Muscle layer of colon (tissue), 2 donors: Measurements from ENCODE around the gene GLUD1.
"Not testable (repeated sequence)": the region's sequence is repeated elsewhere in the genome, so short reads cannot be mapped to it uniquely, and the experiment has no call there.

Source experiments
- H3K27ac ChIP-seq: one replicate; pipeline ENCODE4 v1.7.0; 2013; ENCODE audit warnings: low read depth, mild to moderate bottlenecking, low read length, moderate library complexity
- H3K27me3 ChIP-seq, 2 donors: one replicate each; pipeline ENCODE4 v1.7.0; 2013; ENCODE audit warnings: low read length in 2 of 2, mild to moderate bottlenecking in 2 of 2; ENCODE audit not compliant: insufficient read depth in 2 of 2, control insufficient read depth in 1 of 2
- H3K36me3 ChIP-seq: one replicate; pipeline ENCODE4 v1.7.0; 2013; ENCODE audit warnings: mild to moderate bottlenecking, low read length; ENCODE audit not compliant: insufficient read depth
- H3K4me1 ChIP-seq: one replicate; pipeline ENCODE4 v1.7.0; 2013; ENCODE audit warnings: mild to moderate bottlenecking, low read length; ENCODE audit not compliant: insufficient read depth
- H3K4me3 ChIP-seq, 2 donors: one replicate each; pipeline ENCODE4 v1.7.0; 2013; ENCODE audit warnings: low read length in 2 of 2, low read depth in 1 of 2, mild to moderate bottlenecking in 1 of 2, moderate library complexity in 1 of 2
- H3K9ac ChIP-seq: one replicate; pipeline ENCODE4 v1.7.0; 2013; ENCODE audit warnings: low read length
- H3K9me3 ChIP-seq: one replicate; pipeline ENCODE4 v1.7.0; 2013; ENCODE audit warnings: mild to moderate bottlenecking, low read length
- donor health status: abdominal sarcoma.
- donor health status: Adenocarcinoma of cecum.

Gene GLUD1

DNA sequence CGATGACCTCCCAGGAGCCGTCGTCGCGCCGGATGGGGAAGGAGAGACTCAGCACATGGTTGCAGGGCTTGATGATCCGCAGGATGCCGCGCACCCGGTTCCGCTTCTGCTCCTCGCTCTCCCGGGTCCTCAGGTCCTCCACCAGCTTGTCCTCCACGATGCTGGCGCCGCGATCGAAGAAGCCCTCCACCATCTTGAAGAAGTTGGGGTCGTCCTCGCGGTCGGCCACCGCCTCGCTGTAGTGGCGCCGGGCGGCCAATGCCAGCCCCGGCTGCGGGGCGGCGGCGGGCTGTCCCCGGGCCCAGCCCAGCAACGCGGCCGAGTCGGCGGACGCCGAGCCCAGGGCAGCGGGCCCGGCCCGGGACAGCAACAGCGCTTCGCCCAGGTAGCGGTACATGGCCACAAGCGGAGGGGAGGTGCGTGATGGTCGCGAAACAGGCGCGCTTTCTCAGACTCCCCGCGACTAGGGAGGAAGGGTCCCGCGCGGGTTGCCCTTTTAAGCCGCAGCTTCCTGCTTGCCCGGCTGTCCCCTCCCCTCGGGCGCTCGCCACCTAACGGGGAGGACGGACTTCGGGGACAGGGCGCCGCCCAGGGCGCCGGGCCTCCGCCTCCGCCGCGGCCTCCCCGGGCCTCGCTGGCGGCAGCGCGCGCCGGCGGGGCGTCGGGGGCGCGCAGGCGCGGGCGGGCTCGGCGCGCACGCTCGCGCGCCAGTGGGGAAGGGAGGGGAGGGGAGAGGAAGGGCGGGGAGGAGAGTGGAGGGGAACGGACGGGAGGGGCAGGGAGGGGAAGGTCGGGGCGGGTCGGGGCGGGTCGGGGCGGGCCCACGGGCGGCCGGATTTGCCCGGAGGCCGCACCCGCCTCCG, at the start of gene GLUD1, which contains the start of gene SHLD2:
TSS of gene GLUD1 (minus strand) at position 471 of the 863 bp plus-strand sequence. CDS start at position 397, 74 bp downstream.
TSS of gene SHLD2 (plus strand) at position 834 of the 863 bp plus-strand sequence. CDS start 56,149 bp downstream, outside the sequence.
- Histone ChIP-seq H3K9me3 (no peaks in the 10 kb centered on the region), H3K27me3 (no peaks in the 10 kb centered on the region), H3K36me3 (no peaks in the 10 kb centered on the region), H3K4me1 (peaks cover 26% of the 10 kb centered on the region), H3K9ac (peak within 1 kb of the TSS; percentile 35), H3K4me3 (peak within 1 kb of the TSS; percentile 72 to 78), H3K27ac (peak within 1 kb of the TSS; percentile 95)

DNA sequence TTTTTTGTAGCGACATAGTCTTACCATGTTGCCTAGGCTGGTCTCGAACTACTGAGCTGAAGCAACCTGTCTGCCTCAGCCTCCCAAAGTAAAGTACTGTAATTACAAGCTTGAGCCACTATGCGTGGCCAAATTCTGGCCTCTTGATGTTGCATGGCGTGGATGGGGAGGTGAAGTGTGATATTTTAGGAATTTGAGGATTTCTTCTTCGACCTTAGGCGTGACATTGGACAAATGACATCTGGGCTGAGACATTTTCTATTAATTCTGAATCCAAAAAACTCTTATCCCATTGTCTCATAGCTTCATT, 48.4 kb upstream of the GLUD1 start:
- not testable (repeated sequence) for H3K36me3 ChIP-seq, H3K9me3 ChIP-seq, H3K4me3 ChIP-seq, H3K27ac ChIP-seq, H3K4me1 ChIP-seq, H3K9ac ChIP-seq, H3K27me3 ChIP-seq

GRCh38 chr10:87142230-87143108, 47.8 kb upstream of the GLUD1 start:
- H3K9me3 ChIP-seq, H3K4me3 ChIP-seq, H3K4me1 ChIP-seq, H3K9ac ChIP-seq, H3K27me3 ChIP-seq, H3K27ac ChIP-seq, H3K36me3 ChIP-seq: not testable (repeated sequence)

DNA sequence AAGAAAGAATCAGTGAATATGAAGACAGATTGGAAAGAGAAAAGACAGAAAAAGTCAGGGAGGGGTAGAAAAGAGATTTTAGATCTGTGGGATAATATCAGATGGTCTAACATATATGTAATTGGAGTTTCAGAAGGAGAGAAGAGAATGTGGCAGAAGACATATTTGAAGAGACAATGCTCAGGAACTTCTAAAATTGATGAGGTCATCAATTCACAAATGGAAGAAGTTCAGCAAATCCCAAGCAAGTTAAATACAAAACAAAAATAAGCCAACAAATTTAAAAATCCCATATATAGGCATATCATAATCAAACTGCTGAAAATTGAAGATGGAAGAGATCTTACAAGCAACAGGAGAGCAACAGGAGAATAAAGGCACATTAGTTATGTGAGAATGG, 42.8 kb upstream of the GLUD1 start:
- H3K27ac ChIP-seq, H3K9ac ChIP-seq, H3K9me3 ChIP-seq: not testable (repeated sequence)

GRCh38 chr10:87134440-87134839, 39.8 kb upstream of the GLUD1 start:
- H3K9ac ChIP-seq, H3K36me3 ChIP-seq, H3K27me3 ChIP-seq, H3K4me1 ChIP-seq, H3K9me3 ChIP-seq, H3K4me3 ChIP-seq, H3K27ac ChIP-seq: not testable (repeated sequence)

More for the DNA sequence above, 42.8 kb upstream of the GLUD1 start:
- not testable (repeated sequence) for H3K4me1 ChIP-seq, H3K27me3 ChIP-seq, H3K4me3 ChIP-seq, H3K36me3 ChIP-seq

DNA sequence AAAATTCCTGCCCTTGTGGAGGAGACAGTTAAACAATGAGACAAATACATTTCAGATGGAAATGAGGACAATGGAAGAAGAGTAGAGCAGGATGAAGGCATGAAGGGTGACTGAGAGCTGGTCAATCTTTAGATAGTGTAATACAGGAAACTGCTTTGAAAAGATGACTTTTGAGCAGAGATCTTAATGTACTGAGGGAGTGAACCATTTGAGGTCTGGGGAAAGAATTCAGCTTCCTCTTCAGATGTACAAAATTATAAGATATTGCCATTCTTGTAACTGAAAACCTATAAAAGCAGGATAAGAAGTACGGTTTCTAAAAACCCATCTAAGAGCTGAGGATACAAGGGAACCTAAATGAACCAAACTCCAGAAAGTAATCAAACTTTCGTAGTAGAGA, 39.3 kb upstream of the GLUD1 start:
- H3K4me1 ChIP-seq, H3K4me3 ChIP-seq, H3K9me3 ChIP-seq, H3K9ac ChIP-seq, H3K36me3 ChIP-seq, H3K27me3 ChIP-seq, H3K27ac ChIP-seq: not testable (repeated sequence)

GRCh38 chr10:87132176-87132575, 37.5 kb upstream of the GLUD1 start:
- H3K9ac ChIP-seq, H3K36me3 ChIP-seq, H3K27ac ChIP-seq, H3K9me3 ChIP-seq, H3K4me1 ChIP-seq, H3K27me3 ChIP-seq, H3K4me3 ChIP-seq: not testable (repeated sequence)

DNA sequence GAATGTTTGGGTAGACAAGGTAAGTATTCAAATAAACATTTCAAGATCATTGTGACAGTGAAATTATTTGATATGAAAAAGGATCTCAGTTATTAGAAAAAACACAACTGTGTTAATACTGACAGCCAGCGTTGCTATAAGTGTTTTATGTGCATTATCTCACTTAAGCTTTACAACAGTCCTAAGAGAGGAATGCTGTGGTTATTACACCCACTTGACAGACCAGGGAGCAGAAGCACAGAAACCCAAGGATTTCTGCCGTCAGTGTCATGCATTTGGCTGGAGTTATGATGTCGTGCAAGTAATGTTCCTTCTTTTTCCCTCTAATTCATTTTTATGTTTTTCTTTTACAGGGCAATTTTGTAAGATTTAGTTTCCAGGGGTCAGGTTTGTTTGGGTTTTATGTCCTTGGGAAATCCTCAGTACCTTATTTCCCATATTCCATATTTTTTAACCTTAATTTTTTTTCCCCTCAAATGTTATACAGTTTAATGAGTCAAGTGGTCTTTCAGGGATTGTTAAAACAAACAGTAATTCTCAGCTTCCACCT, 33.0 kb upstream of the GLUD1 start:
- not testable (repeated sequence) for H3K9ac ChIP-seq, H3K27ac ChIP-seq

GRCh38 chr10:87127048-87127447, 32.4 kb upstream of the GLUD1 start:
- not testable (repeated sequence) for H3K9me3 ChIP-seq, H3K36me3 ChIP-seq, H3K27me3 ChIP-seq, H3K27ac ChIP-seq, H3K4me1 ChIP-seq, H3K9ac ChIP-seq, H3K4me3 ChIP-seq

More for the DNA sequence above, 33.0 kb upstream of the GLUD1 start:
- not testable (repeated sequence) for H3K36me3 ChIP-seq, H3K4me3 ChIP-seq, H3K27me3 ChIP-seq, H3K9me3 ChIP-seq, H3K4me1 ChIP-seq

- not testable (repeated sequence) for H3K27me3 ChIP-seq, H3K27ac ChIP-seq, H3K36me3 ChIP-seq, H3K9ac ChIP-seq, H3K9me3 ChIP-seq, H3K4me1 ChIP-seq, H3K4me3 ChIP-seq
Measured at GRCh38 chr10:87123351-87123750, 28.7 kb upstream of the GLUD1 start.

DNA sequence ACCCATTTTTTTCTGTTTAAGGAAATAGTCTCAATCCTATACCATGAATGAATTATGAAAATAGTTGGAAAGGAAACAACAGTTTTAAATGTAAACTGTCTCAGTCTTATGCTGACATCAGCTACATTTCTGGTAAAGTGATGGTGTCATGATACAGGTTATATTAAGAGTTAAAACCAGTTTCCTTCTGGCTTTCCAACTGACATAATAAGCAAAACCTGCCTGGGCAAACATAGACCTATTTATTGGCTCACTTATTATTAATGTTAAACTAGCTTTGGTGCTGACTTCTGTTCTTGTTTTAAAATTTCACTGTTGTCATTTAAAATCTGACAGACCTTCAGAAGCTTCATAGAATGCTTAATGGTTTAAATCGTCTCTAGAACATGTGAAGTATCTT, 24.4 kb upstream of the GLUD1 start:
- not testable (repeated sequence) for H3K9ac ChIP-seq, H3K4me3 ChIP-seq, H3K27ac ChIP-seq, H3K36me3 ChIP-seq, H3K27me3 ChIP-seq, H3K9me3 ChIP-seq, H3K4me1 ChIP-seq
